HuH-7 (cell line): ENCODE data around the gene APOBEC3B.
A peak's percentile ranks its signal among the peaks of the same experiment; 100 is the strongest.
"Not testable (repeated sequence)": the region's sequence is repeated elsewhere in the genome, so short reads cannot be mapped to it uniquely, and the experiment has no call there.

Experiments used
- DNase-seq: peaks from one replicate; pipeline ENCODE4 v3.0.0; 2011; ENCODE audit warnings: low spot score

The APOBEC3B gene

GRCh38 chr22:38967451-38968450 lies 14.4 kb upstream of the APOBEC3B start:
- no peak for DNase-seq

- no peak for DNase-seq
Observed at GRCh38 chr22:38968801-38969200, 13.3 kb upstream of the APOBEC3B start.

GRCh38 chr22:38970551-38970950 lies 11.6 kb upstream of the APOBEC3B start:
- no peak for DNase-seq

GRCh38 chr22:38971202-38971601 lies 10.9 kb upstream of the APOBEC3B start:
- no peak for DNase-seq

- DNase-seq: no peak
Observed at GRCh38 chr22:38971791-38972190, 10.4 kb upstream of the APOBEC3B start.

- no peak for DNase-seq
Observed at GRCh38 chr22:38972558-38972957, 9.6 kb upstream of the APOBEC3B start.

- DNase-seq: no peak
Observed at GRCh38 chr22:38973289-38974169, 8.6 kb upstream of the APOBEC3B start.

GRCh38 chr22:38974170-38974825 lies 7.8 kb upstream of the APOBEC3B start:
- DNase-seq: no peak

GRCh38 chr22:38974826-38975175 lies 7.3 kb upstream of the APOBEC3B start:
- DNase-seq: no peak

- DNase-seq: not testable (repeated sequence)
Observed at GRCh38 chr22:38977289-38977688, 4.9 kb upstream of the APOBEC3B start.

GRCh38 chr22:38980587-38980986 lies 1.6 kb upstream of the APOBEC3B start:
- DNase-seq: not testable (repeated sequence)

- peak; percentile 32 for DNase-seq
Observed at GRCh38 chr22:38981005-38981991, 849 bp upstream of the APOBEC3B start.

GRCh38 chr22:38984224-38984623 lies 2.1 kb downstream of the APOBEC3B start:
- DNase-seq: no peak

GRCh38 chr22:38984784-38985757 lies 2.9 kb downstream of the APOBEC3B start:
- DNase-seq: not testable (repeated sequence)

- DNase-seq: no peak
Observed at GRCh38 chr22:38986629-38987028, 4.5 kb downstream of the APOBEC3B start.

- DNase-seq: no peak
Observed at GRCh38 chr22:38987171-38987895, 5.2 kb downstream of the APOBEC3B start.

GRCh38 chr22:38989466-38989865 lies 7.3 kb downstream of the APOBEC3B start:
- no peak for DNase-seq

GRCh38 chr22:38992871-38993371 lies 10.8 kb downstream of the APOBEC3B start:
- DNase-seq: not testable (repeated sequence)

- no peak for DNase-seq
Observed at GRCh38 chr22:38996105-38996504, 14.0 kb downstream of the APOBEC3B start.
